WTC11 (cell line): ENCODE results near the gene PELI3. TPM values are rescaled to one million over a fixed set of nuclear protein-coding genes. Genes with fewer than 3 reads are reported as not detected.
"Not testable (repeated sequence)": the region's sequence is repeated elsewhere in the genome, so short reads cannot be mapped to it uniquely, and the experiment has no call there.

Source experiments
- ATAC-seq: fragments of 200-7000 bp; cut with Tn5 transposase; 2 replicates; pipeline ENCODE4 v1.10.0; 2021; ENCODE audit warnings: mild to moderate bottlenecking, moderate library complexity
- CTCF ChIA-PET: fragments of 300-600 bp; sonication (Branson Sonifier 250); formaldehyde crosslinking; loops from one replicate; lab custom pipeline; 2021; ENCODE audit warnings: antibody characterized with exemption; lab: Charles Lee
- POLR2A ChIA-PET: fragments of 350-600 bp; sonication (Branson Sonifier 250); formaldehyde crosslinking; loops from one replicate; lab custom pipeline; 2021; ENCODE audit warnings: antibody characterized with exemption; lab: Charles Lee
- DNase-seq: peaks from one replicate; pipeline ENCODE4 v3.0.0; 2021; ENCODE audit warnings: low spot score
- H3K27ac Mint-ChIP-seq: 2 replicates; pipeline ENCODE4 v1.8.0; 2021; ENCODE audit warnings: mixed read lengths
- H3K27me3 Mint-ChIP-seq: 2 replicates; pipeline ENCODE4 v1.8.0; 2021; ENCODE audit warnings: low read depth, mild to moderate bottlenecking, moderate library complexity, mixed read lengths
- H3K36me3 Mint-ChIP-seq: 2 replicates; pipeline ENCODE4 v1.8.0; 2021; ENCODE audit warnings: mixed read lengths
- H3K4me1 Mint-ChIP-seq: 2 replicates; pipeline ENCODE4 v1.8.0; 2022; ENCODE audit warnings: mixed read lengths
- H3K4me3 Mint-ChIP-seq: 2 replicates; pipeline ENCODE4 v1.8.0; 2021; ENCODE audit warnings: mild to moderate bottlenecking, moderate library complexity, mixed read lengths
- H3K9me3 Mint-ChIP-seq: 2 replicates; pipeline ENCODE4 v1.8.0; 2021; ENCODE audit warnings: mixed read lengths
- AFF4 ChIP-seq: sonication (generic); formaldehyde crosslinking; IDR thresholded peaks from 2 replicates; pipeline ENCODE4 v1.8.1; 2023; ENCODE audit warnings: mild to moderate bottlenecking, missing genetic modification reagents, borderline replicate concordance
- ATF3 ChIP-seq: sonication (generic); formaldehyde crosslinking; conservative IDR thresholded peaks from 2 replicates; pipeline ENCODE4 v1.8.1; 2022; ENCODE audit warnings: mild to moderate bottlenecking, missing genetic modification reagents
- CREB1 ChIP-seq: sonication (generic); formaldehyde crosslinking; IDR thresholded peaks from 2 replicates; pipeline ENCODE4 v1.8.0; 2023; ENCODE audit warnings: mild to moderate bottlenecking, missing genetic modification reagents
- CREM ChIP-seq: sonication (generic); formaldehyde crosslinking; IDR thresholded peaks from 2 replicates; pipeline ENCODE4 v1.8.1; 2022; ENCODE audit warnings: mild to moderate bottlenecking, missing genetic modification reagents, moderate library complexity
- E2F4 ChIP-seq: sonication (generic); formaldehyde crosslinking; IDR thresholded peaks from 2 replicates; pipeline ENCODE4 v1.8.1; 2022; ENCODE audit warnings: low read depth, mild to moderate bottlenecking, moderate library complexity, missing genetic modification reagents, borderline replicate concordance
- ELF4 ChIP-seq: sonication (generic); formaldehyde crosslinking; IDR thresholded peaks from 2 replicates; pipeline ENCODE4 v1.8.1; 2022; ENCODE audit warnings: low read depth, mild to moderate bottlenecking, moderate library complexity, missing genetic modification reagents
- ERG ChIP-seq: fragments of 250-450 bp; sonication (Bioruptor Pico); IDR thresholded peaks from 2 replicates; pipeline ENCODE4 v1.8.0; 2021; ENCODE audit warnings: mild to moderate bottlenecking
- ETV6 ChIP-seq: sonication (generic); formaldehyde crosslinking; IDR thresholded peaks from 2 replicates; pipeline ENCODE4 v1.8.1; 2022; ENCODE audit warnings: mild to moderate bottlenecking, missing genetic modification reagents
- GABPB1 ChIP-seq: sonication (generic); formaldehyde crosslinking; IDR thresholded peaks from 2 replicates; pipeline ENCODE4 v1.8.1; 2023; ENCODE audit warnings: mild to moderate bottlenecking, missing genetic modification reagents
- GRHL2 ChIP-seq: fragments of 250-450 bp; sonication (Bioruptor Pico); IDR thresholded peaks from 2 replicates; pipeline ENCODE4 v1.8.0; 2022; ENCODE audit warnings: mild to moderate bottlenecking, moderate library complexity; ENCODE audit not compliant: insufficient replicate concordance, severe bottlenecking
- KAT7 ChIP-seq: sonication (generic); formaldehyde crosslinking; IDR thresholded peaks from 2 replicates; pipeline ENCODE4 v1.8.1; 2023; ENCODE audit warnings: missing genetic modification reagents, mild to moderate bottlenecking, borderline replicate concordance
- NFYB ChIP-seq: sonication (generic); formaldehyde crosslinking; conservative IDR thresholded peaks from 2 replicates; pipeline ENCODE4 v1.8.0; 2022; ENCODE audit warnings: low read depth, missing genetic modification reagents
- NR1H2 ChIP-seq: sonication (generic); formaldehyde crosslinking; IDR thresholded peaks from 2 replicates; pipeline ENCODE4 v1.9.0; 2021; ENCODE audit warnings: mild to moderate bottlenecking, moderate library complexity, missing genetic modification reagents
- OVOL2 ChIP-seq: fragments of 250-450 bp; sonication (Bioruptor Pico); IDR thresholded peaks from 2 replicates; pipeline ENCODE4 v1.9.0; 2021; ENCODE audit warnings: mild to moderate bottlenecking, borderline replicate concordance
- SOX15 ChIP-seq: fragments of 250-450 bp; sonication (Bioruptor Pico); IDR thresholded peaks from 2 replicates; pipeline ENCODE4 v1.9.0; 2021; ENCODE audit warnings: mild to moderate bottlenecking
- ZBTB43 ChIP-seq: sonication (generic); formaldehyde crosslinking; IDR thresholded peaks from 2 replicates; pipeline ENCODE4 v1.8.1; 2023; ENCODE audit warnings: mild to moderate bottlenecking, missing genetic modification reagents
- ZNF396 ChIP-seq: fragments of 250-450 bp; sonication (Bioruptor Pico); IDR thresholded peaks from 2 replicates; pipeline ENCODE4 v1.8.0; 2021; ENCODE audit warnings: mild to moderate bottlenecking, moderate library complexity, borderline replicate concordance
- ZNF425 ChIP-seq: fragments of 250-450 bp; sonication (Bioruptor Pico); conservative IDR thresholded peaks from 2 replicates; pipeline ENCODE4 v1.9.0; 2021; ENCODE audit warnings: mild to moderate bottlenecking
- total RNA-seq: library from RNA; stranded (reverse); gene quantifications from 3 replicates; pipeline ENCODE4 v1.2.3, GENCODE V29; 2021

Gene PELI3
- total RNA-seq, 1 experiment from 2014 or later: 7.8 TPM

GRCh38 chr11:66440101-66440939 is 26.4 kb upstream of the PELI3 start:
- CTCF ChIA-PET: interaction anchor here (1.4 to 3.2 kb wide), 9 partner anchors 11 to 69 kb away, joined by 3 to 52 read pairs (median 18); partner anchors contain the start of genes PELI3 and SLC29A2
- Mint-ChIP-seq H3K27ac (peak overlapping the region; percentile 65), H3K36me3 (peaks cover 39% of the 10 kb centered on the region)
- 0 out of 2 replicates have a peak, but pooled peaks have one; percentile 32 for TF ChIP-seq NFYB (CRISPR knock-in tag)
- TF ChIP-seq, all 79 proteins: peak for 1; not testable (repeated sequence) for 78
- H3K27me3 Mint-ChIP-seq, ATAC-seq, DNase-seq, POLR2A ChIA-PET, H3K4me3 Mint-ChIP-seq: not testable (repeated sequence)
- Mint-ChIP-seq H3K9me3 (peaks cover 33% of the 10 kb centered on the region), H3K4me1 (peaks cover 15% of the 10 kb centered on the region)

GRCh38 chr11:66440940-66441282 is 25.8 kb upstream of the PELI3 start:
- Mint-ChIP-seq H3K36me3 (peaks cover 36% of the 10 kb centered on the region), H3K4me1 (peaks cover 21% of the 10 kb centered on the region), H3K9me3 (peaks cover 38% of the 10 kb centered on the region)
- POLR2A ChIA-PET, DNase-seq, H3K27me3 Mint-ChIP-seq, H3K4me3 Mint-ChIP-seq, ATAC-seq, H3K27ac Mint-ChIP-seq: not testable (repeated sequence)
- CTCF ChIA-PET: interaction anchor here (1.4 to 3.2 kb wide), 3 partner anchors 25 to 55 kb away, joined by 3 to 52 read pairs (median 18); partner anchors contain the start of gene PELI3

GRCh38 chr11:66443602-66444001 is 23.1 kb upstream of the PELI3 start:
- no peak overlapping the region for H3K27ac Mint-ChIP-seq
- peaks cover 26% of the 10 kb centered on the region for H3K4me1 Mint-ChIP-seq
- H3K27me3 Mint-ChIP-seq: peaks cover 9% of the 10 kb centered on the region
- peaks cover 38% of the 10 kb centered on the region for H3K9me3 Mint-ChIP-seq
- DNase-seq: no peak
- no peak for ATAC-seq
- TF ChIP-seq KAT7: no peak
- TF ChIP-seq ERG (CRISPR knock-in tag): no peak
- no peak for TF ChIP-seq NR1H2 (CRISPR knock-in tag)
- TF ChIP-seq GRHL2 (CRISPR knock-in tag): no peak
- TF ChIP-seq E2F4 (CRISPR knock-in tag): no peak
- no peak for TF ChIP-seq GABPB1 (CRISPR knock-in tag)
- TF ChIP-seq ATF3 (CRISPR knock-in tag): no peak
- no peak for TF ChIP-seq ETV6 (CRISPR knock-in tag)
- no peak for TF ChIP-seq ZNF425 (CRISPR knock-in tag)
- no peak for TF ChIP-seq ELF4 (CRISPR knock-in tag)
- TF ChIP-seq ZNF396 (CRISPR knock-in tag): no peak
- TF ChIP-seq SOX15 (CRISPR knock-in tag): no peak
- TF ChIP-seq OVOL2: no peak
- TF ChIP-seq AFF4 (CRISPR knock-in tag): no peak
- TF ChIP-seq ZBTB43 (CRISPR knock-in tag): no peak
- TF ChIP-seq CREM: no peak
- TF ChIP-seq CREB1: no peak
- peaks cover 24% of the 10 kb centered on the region for H3K36me3 Mint-ChIP-seq
- ChIA-PET CTCF (no interaction called here), POLR2A (no interaction called here)
- no peak overlapping the region for H3K4me3 Mint-ChIP-seq
